Right renal pelvis (tissue), 4 donors: ENCODE measurements around the gene TENM4. TPM values are rescaled to one million over a fixed set of nuclear protein-coding genes. Genes with fewer than 3 reads are reported as not detected.

Source experiments
- DNase-seq, 4 donors: peaks; one replicate each; pipeline ENCODE4 v3.0.0-alpha.2; 2013; ENCODE audit warnings: low read depth in 4 of 4, low spot score in 3 of 4, missing footprints in 1 of 4
- polyA plus RNA-seq, 4 donors: library from polyadenylated mRNA; unstranded; fragments of 120-200 nt; gene quantifications; one replicate each; pipeline ENCODE4 v1.2.1, GENCODE V29; 2013; ENCODE audit not compliant: insufficient read length in 4 of 4

TENM4 gene
- polyA plus RNA-seq, 4 donors, result 19.9 to 26.6 (median 22.0) TPM

DNA sequence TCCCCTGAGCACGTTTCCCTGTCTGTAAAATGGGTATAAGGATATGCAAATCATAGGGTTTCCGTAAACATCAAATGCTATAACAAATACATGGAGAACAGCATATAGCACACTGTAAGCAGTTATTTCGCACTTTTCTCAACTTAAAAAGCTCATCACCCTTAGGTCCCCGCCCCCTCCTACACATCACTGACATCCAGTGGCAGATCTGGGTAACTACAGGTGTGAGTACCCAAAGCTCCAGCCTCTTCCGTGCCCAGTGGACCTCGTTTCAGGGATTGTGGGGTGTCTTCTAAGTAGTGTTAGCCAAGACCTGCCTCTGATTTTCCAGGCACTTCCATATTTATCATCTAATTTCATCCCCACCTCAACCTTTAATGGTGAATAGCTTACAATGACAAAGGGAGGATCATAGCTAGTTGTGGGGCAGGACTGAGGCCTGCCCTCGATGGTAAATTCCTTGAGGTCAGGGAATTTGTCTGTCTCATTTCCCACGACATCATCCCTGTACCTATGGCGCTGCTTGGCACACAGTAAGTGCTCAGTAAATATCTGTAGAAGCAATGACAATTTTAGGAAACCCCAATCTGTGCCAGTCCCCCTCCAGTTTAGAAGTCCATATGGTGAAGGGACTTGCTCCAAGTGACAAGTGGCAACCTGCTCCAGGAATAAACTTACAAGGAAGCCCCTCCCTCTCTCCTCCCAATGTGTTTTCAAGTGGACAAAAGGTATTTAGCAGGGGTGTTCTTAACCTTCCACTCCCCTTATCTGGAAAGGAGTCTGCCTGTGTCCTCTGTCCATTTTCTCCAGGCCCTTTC is 340.5 kb downstream of the TENM4 start:
- no peak for DNase-seq

GRCh38 chr11:79098146-79098545 is 342.7 kb downstream of the TENM4 start:
- DNase-seq, result no peak

DNA sequence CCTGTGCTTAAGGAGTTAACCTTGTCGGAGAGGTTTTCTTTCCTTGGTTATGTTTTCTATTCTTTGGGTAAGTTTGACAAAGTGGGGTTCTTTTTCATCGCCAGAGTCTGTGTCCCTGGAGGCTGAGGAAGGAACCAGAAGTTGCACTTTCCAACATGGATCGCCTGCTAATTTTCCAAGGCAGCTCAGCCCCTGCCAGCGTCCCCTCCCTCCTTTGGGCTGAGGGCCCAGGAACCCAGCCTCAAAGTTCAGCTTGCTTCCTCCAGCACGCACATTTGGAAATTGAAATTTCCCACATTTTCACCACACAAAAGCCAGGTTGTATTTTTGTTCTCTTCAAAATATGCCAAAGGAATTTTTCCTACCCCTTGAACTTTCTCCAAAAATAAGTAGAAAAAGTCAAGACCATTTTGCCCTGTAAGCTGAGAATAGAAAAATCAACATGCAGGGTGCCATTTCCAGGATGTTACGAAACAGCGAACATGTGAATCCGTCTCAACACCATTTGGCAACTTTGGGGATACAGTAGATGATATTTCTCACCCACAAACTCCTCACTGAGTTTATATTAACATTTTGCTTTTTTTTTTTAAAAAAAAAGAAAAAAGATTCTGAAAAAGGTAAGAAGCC is 343.5 kb downstream of the TENM4 start:
- DNase-seq, result no peak

DNA sequence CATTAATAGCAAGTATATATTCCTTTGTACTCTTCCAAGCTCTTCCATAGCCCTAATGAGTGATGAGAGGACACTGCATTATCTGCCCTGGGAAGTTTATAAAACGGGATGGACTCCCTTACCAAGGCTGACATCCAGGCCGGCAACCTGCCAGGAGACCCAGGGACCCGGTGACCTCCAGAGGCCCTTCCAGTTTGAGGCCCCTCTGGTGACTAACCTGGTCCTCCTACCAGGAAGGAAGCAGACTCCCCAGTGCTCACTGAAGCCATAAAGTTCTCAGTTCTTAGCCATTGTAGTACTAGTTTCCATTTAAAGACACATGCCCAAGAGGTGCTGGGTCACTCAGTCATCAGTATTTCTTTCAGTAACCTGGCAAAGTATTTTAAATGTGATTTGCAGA is 345.4 kb downstream of the TENM4 start:
- no peak for DNase-seq

DNA sequence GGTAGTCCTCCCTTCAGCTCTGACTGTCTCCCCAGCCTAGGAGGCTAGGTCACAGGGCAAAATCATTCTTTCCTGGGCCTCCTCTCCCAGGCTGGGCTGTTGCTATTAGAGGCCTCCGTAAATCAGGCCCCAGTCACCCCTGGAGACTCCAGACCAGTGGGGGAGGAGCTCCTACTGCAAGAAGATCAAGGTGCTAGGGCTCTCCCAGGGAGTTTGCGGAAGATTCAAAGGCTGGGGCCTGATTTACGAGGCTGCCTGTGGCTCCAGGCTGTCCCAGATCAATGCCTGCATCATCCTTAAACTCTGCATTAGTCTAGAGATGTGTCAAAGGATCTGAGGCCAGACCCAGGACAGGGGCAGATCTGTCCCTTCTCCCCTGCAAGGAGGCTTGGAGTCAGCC is 346.2 kb downstream of the TENM4 start:
- peak in 1 of 4 donors; percentile 51 for DNase-seq

GRCh38 chr11:79092791-79093353 is 348.0 kb downstream of the TENM4 start:
- DNase-seq, result no peak

- DNase-seq, result no peak
Observed at GRCh38 chr11:79090191-79090705, 350.6 kb downstream of the TENM4 start.

GRCh38 chr11:79089601-79090000 is 351.2 kb downstream of the TENM4 start:
- no peak for DNase-seq

DNA sequence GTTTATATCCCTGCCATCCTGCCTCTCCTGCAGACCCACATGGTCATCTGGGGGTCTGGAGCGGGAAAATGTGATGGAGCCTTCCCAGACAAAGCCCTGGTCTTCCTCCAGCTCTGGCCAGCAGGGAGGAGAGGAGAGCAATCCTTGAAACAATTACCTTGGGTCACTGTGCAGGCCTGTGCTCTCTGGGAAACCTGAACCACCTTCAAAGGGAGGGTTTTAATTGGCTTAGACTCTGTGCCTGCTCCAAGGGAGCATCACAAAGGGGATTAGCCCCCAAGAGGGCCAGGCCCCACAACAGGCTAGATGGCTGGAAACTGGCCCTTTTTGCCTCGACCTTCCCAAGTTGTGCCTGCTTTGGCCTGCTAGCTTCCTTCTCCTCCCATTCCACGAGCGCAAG is 351.9 kb downstream of the TENM4 start:
- DNase-seq, result no peak

GRCh38 chr11:79087961-79088318 is 352.9 kb downstream of the TENM4 start:
- DNase-seq, result peak in 1 of 4 donors; percentile 48

GRCh38 chr11:79087238-79087960 is 353.4 kb downstream of the TENM4 start:
- peak in 1 of 4 donors; percentile 69 for DNase-seq

- no peak for DNase-seq
Observed at GRCh38 chr11:79086056-79086455, 354.8 kb downstream of the TENM4 start.

DNA sequence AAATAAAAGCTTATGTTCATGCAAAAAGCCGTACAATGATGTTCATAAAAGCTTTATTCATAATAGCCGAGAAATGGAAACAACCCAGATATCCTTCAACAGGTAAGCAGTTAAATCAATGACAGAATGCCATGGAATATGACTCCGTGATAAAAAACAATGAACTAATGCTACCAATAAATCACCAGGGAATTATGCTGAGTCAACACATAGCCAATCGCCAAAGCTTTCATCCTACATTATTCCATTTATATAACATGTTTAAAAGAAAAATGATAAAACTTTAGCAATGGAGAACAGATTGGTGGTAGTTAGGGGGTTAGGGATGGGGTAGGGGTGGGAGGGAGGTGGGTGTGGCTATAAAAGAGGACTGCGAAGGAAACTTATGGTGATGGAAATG is 356.4 kb downstream of the TENM4 start:
- no peak for DNase-seq

GRCh38 chr11:79083352-79083751 is 357.5 kb downstream of the TENM4 start:
- no peak for DNase-seq

DNA sequence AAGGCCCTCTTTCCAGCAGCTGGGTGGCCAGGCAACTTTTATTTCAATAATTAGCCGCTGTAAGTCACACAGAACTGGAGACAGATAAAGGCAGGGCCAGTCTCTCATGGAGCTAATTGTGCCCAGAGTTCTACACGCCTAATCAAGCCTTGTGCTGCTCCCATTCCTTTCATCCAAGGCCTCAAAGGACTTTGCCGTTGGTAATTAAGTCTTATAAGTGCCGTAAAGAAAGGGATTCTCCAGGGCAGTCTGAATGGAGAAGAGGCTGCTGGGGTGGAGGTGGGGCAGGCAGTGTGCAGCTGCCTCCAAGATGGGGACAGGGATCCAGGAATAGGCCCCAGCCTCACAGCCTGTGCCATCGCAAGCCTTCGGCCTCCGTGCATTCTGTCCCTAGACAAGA is 357.9 kb downstream of the TENM4 start:
- DNase-seq, result no peak

DNA sequence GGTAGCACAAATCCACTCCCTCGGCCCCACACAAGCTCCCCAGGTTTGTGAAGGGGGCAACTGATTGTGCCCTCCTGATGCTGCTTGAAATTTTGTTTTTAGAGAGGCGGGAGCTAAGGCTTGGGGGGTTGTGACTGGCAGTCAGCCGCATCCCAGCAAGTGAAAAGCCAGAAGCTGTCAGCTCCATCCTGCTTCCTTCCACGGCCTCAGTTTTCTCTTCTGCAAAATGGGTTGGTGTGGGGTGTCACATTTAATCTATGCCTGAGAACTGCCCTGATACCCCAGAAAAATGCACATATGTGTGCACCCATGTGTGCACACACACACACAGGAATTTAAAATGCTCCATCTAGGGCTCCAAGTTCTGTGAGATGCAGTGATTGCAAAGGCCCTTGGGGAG is 358.6 kb downstream of the TENM4 start:
- no peak for DNase-seq

DNA sequence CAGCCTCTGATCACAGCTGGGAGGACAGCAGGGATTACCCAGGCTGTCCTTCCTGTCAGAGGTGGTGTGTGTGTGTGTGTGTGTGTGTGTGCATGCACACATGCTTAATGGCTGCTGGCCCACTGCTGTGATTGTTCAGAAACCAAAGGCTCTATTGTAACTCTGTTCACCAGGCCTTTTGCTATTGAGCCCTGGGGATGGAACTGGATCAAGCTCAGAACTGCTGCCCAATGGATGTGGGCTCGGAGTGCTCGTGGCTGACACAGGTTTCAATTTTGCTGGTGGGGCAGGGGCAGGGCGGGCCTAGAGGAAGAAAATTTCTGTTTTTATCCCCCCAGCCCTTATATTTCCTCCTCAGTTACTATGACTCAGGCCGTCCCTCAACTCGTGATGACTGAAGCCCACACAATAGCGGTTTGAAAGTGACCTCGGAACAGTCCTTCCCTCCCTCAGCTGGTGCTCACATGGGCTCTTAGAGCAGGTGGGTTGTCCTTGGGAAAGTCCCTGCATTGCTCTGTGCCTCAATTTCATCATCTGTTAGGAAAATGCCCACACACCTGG is 359.3 kb downstream of the TENM4 start:
- DNase-seq, result no peak

- DNase-seq, result no peak
Observed at GRCh38 chr11:79080551-79080950, 360.3 kb downstream of the TENM4 start.

DNA sequence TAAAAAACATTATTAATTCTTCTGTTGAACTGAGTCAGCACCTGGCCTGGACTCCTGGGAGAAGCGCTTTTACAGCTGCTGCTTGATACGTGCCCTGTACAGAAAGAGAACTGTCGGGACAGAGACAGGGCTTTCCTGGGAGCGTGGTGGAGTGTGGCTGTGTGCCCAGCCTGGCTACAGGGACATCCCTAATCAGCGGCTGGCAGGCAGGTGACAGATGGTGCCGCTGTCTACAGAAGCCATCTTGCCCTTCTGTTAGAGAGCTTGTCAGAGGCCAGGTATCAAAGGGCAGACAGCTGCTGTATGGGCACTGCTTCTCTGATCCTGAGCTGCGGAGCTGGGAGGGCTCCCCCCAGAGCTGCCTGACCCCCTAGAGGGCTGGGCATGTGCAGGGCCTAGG is 361.8 kb downstream of the TENM4 start:
- no peak for DNase-seq

DNA sequence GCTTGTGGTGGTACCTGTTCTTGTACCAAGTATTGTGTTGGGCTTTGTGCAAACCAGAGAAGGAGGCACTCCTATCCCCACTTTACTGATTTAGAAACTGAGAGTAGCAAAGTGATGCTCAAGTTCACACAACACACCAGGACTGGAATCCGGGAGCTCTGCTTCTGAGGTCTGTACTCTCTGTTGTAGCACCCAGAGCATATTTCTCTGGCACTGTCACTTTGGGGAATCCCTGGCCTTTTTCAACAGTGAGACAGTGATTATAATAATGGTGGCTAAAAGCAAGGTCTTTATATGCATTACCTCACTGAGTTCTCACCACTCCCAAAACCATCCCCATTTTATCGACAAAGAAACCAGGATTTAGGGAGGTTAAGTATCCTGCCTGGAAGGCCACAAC is 362.4 kb downstream of the TENM4 start:
- no peak for DNase-seq
